Caco-2 (cell line): Measurements from ENCODE around the gene SERPING1. TPM values are rescaled to one million over a fixed set of nuclear protein-coding genes. Genes with fewer than 3 reads are reported as not detected.

Experiments used
- BruUV-seq: library from RNA; stranded (reverse); fragments of 400-500 nt; replicated peaks from 2 replicates; lab custom pipeline; 2021; lab: Mats Ljungman, UMichigan
- CTCF ChIA-PET: fragments of 300-600 bp; sonication (Branson Sonifier 250); formaldehyde crosslinking; loops from one replicate; lab custom pipeline; 2022; ENCODE audit warnings: antibody characterized with exemption; lab: Charles Lee
- POLR2A ChIA-PET: fragments of 300-600 bp; sonication (Branson Sonifier 250); formaldehyde crosslinking; loops from one replicate; lab custom pipeline; 2022; ENCODE audit warnings: antibody characterized with exemption; lab: Charles Lee
- DNase-seq, 2 experiments: peaks; one replicate each; pipeline versions ENCODE4 v3.0.0 to v3.0.0-alpha.2; 2020 to 2022
- H3K27me3 ChIP-seq: replicated peaks from 2 replicates; pipeline ENCODE4 v1.6.0; 2011; ENCODE audit warnings: low read length; ENCODE audit not compliant: control insufficient read depth, insufficient read depth
- H3K36me3 ChIP-seq: 2 replicates; pipeline ENCODE4 v1.5.1; 2011; ENCODE audit warnings: low read length; ENCODE audit not compliant: control insufficient read depth, insufficient read depth
- H3K4me1 ChIP-seq: fragments of 250-450 bp; sonication (Bioruptor Pico); 2 replicates; pipeline ENCODE4 v1.5.1; 2020; ENCODE audit warnings: mild to moderate bottlenecking
- H3K4me3 ChIP-seq: 2 replicates; pipeline ENCODE4 v1.5.1; 2011; ENCODE audit warnings: low read depth, mild to moderate bottlenecking, control low read depth, low read length
- H3K9me3 ChIP-seq: fragments of 250-450 bp; sonication (Bioruptor Pico); 2 replicates; pipeline ENCODE4 v1.5.1; 2020; ENCODE audit warnings: mild to moderate bottlenecking, moderate library complexity
- H3K27ac Mint-ChIP-seq: one replicate; pipeline ENCODE4 v1.8.0; 2022; ENCODE audit warnings: mixed read lengths; ENCODE audit not compliant: unreplicated experiment
- H3K27me3 Mint-ChIP-seq: one replicate; pipeline ENCODE4 v1.8.0; 2022; ENCODE audit warnings: mixed read lengths; ENCODE audit not compliant: insufficient read depth, unreplicated experiment
- H3K36me3 Mint-ChIP-seq: one replicate; pipeline ENCODE4 v1.8.0; 2022; ENCODE audit warnings: mild to moderate bottlenecking, mixed read lengths; ENCODE audit not compliant: insufficient read depth, unreplicated experiment
- H3K4me1 Mint-ChIP-seq: one replicate; pipeline ENCODE4 v1.8.0; 2022; ENCODE audit warnings: low read depth, mixed read lengths; ENCODE audit not compliant: unreplicated experiment
- H3K4me3 Mint-ChIP-seq: one replicate; pipeline ENCODE4 v1.8.0; 2022; ENCODE audit warnings: mild to moderate bottlenecking, moderate library complexity, mixed read lengths; ENCODE audit not compliant: unreplicated experiment
- H3K9me3 Mint-ChIP-seq: one replicate; pipeline ENCODE4 v1.8.0; 2022; ENCODE audit warnings: mixed read lengths; ENCODE audit not compliant: unreplicated experiment
- intact Hi-C: fragments of 100-400 bp; cut with micrococcal nuclease; formaldehyde crosslinking; loops from one replicate; pipeline ENCODE4 v1.10.0; 2022; ENCODE audit not compliant: unreplicated experiment
- total RNA-seq: library from RNA; stranded (reverse); gene quantifications from 2 replicates; pipeline ENCODE4 v1.2.3, GENCODE V29; 2022
- TF ChIP-seq, protein P1 (sequence below), 2 experiments: fragments of 200-600 bp in 1 of 2; IDR thresholded peaks; 1 replicate in 1 of 2; 2 replicates in 1 of 2; pipeline versions ENCODE4 v1.5.1 to v1.8.0; 2011 to 2022; ENCODE audit warnings: antibody characterized with exemption in 1 of 2, control low read depth in 1 of 2, inconsistent platforms in 1 of 2, low read depth in 1 of 2, low read length in 1 of 2, mild to moderate bottlenecking in 1 of 2, moderate library complexity in 1 of 2; ENCODE audit not compliant: insufficient read depth in 1 of 2, severe bottlenecking in 1 of 2, unreplicated experiment in 1 of 2

Gene SERPING1
- total RNA-seq, 1 experiment from 2014 or later, result 3.8 TPM

DNA sequence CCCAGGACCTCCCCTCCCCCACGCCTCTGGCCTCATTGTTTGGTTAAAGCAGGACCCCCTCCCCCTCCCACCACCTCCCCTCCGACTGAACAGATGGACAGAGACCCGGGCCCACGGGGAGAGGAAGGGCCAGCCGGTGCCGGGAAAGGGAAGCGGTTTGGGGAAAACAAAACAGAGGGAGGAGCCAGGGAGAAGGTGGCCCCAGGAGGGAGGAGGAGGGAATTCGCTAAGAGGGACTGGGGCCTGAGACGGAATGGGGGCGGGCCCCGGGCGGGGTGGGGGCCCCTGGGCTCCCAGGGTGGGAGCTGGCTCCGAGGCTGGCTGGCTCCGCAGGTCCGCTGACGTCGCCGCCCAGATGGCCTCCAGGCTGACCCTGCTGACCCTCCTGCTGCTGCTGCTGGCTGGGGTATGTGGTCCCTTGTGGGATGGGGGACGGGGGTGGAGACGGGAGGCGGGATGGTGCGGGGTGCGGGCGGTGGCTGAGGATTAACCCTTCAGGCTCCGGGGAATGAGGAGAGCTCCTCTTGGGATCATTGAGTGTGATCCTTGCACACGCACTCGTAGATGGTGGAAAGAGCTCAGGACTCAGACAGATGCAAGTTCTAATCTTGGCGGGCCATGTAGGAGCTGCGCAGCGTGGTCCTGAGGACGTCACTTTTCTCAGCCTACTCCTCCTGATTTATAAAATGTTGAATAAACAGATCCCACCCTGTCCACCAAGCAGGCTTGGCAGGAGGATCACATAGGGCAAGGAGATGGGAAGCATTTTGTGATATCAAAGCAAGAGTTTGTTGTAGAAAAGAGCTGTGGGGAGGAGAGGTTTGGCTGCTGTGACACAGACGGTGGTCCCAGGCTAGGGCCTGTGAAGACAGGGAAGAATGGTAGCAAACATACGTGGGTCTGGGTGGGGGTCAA lies 688 bp downstream of the SERPING1 start:
- Mint-ChIP-seq H3K36me3 (no peaks in the 10 kb centered on the region), H3K9me3 (no peaks in the 10 kb centered on the region), H3K4me1 (peaks cover 13% of the 10 kb centered on the region), H3K27me3 (no peaks in the 10 kb centered on the region), H3K4me3 (peak overlapping the region; percentile 65), H3K27ac (no peak overlapping the region)
- no TSS peak for BruUV-seq
- no peaks in the 10 kb centered on the region for H3K27me3 ChIP-seq
- H3K4me1 ChIP-seq, result peaks cover 12% of the 10 kb centered on the region
- peak overlapping the region; percentile 21 for H3K4me3 ChIP-seq
- CTCF ChIA-PET, result interaction anchor here (0.7 kb wide), 1 partner anchor 245 kb away, joined by 4 read pairs; no protein-coding TSS in a partner anchor
- DNase-seq, result peak; percentile 61 to 78
- intact Hi-C loops, result no loop called here
- H3K36me3 ChIP-seq, result no peaks in the 10 kb centered on the region
- POLR2A ChIA-PET, result interaction anchor here (0.6 kb wide), 1 partner anchor 136 kb away, joined by 18 read pairs; no protein-coding TSS in a partner anchor
- TF ChIP-seq, protein P1, sequence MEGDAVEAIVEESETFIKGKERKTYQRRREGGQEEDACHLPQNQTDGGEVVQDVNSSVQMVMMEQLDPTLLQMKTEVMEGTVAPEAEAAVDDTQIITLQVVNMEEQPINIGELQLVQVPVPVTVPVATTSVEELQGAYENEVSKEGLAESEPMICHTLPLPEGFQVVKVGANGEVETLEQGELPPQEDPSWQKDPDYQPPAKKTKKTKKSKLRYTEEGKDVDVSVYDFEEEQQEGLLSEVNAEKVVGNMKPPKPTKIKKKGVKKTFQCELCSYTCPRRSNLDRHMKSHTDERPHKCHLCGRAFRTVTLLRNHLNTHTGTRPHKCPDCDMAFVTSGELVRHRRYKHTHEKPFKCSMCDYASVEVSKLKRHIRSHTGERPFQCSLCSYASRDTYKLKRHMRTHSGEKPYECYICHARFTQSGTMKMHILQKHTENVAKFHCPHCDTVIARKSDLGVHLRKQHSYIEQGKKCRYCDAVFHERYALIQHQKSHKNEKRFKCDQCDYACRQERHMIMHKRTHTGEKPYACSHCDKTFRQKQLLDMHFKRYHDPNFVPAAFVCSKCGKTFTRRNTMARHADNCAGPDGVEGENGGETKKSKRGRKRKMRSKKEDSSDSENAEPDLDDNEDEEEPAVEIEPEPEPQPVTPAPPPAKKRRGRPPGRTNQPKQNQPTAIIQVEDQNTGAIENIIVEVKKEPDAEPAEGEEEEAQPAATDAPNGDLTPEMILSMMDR (IDR thresholded peaks at IDR 0.05; ENCODE audit: insufficient read depth in 1 of 2, low read depth in 1 of 2, low read length in 1 of 2, severe bottlenecking in 1 of 2, unreplicated experiment in 1 of 2), result no peak
- H3K9me3 ChIP-seq, result no peaks in the 10 kb centered on the region

- Histone ChIP-seq H3K9me3 (no peaks in the 10 kb centered on the region), H3K27me3 (no peaks in the 10 kb centered on the region), H3K4me3 (no peak overlapping the region), H3K4me1 (peaks cover 12% of the 10 kb centered on the region), H3K36me3 (no peaks in the 10 kb centered on the region)
- no peaks in the 10 kb centered on the region for H3K27me3 Mint-ChIP-seq
- intact Hi-C loops, result no loop called here
- POLR2A ChIA-PET, result interaction anchor here (0.6 kb wide), 1 partner anchor 135 kb away, joined by 18 read pairs; no protein-coding TSS in a partner anchor
- no peaks in the 10 kb centered on the region for H3K9me3 Mint-ChIP-seq
- no peak overlapping the region for H3K27ac Mint-ChIP-seq
- no peak overlapping the region for H3K4me3 Mint-ChIP-seq
- CTCF ChIA-PET, result no interaction called here
- DNase-seq, result no peak
- no TSS peak for BruUV-seq
- H3K36me3 Mint-ChIP-seq, result no peaks in the 10 kb centered on the region
- TF ChIP-seq, protein P1 (IDR thresholded peaks at IDR 0.05; ENCODE audit: insufficient read depth in 1 of 2, low read depth in 1 of 2, low read length in 1 of 2, severe bottlenecking in 1 of 2, unreplicated experiment in 1 of 2), result no peak
- H3K4me1 Mint-ChIP-seq, result peaks cover 13% of the 10 kb centered on the region
Measured at GRCh38 chr11:57598831-57599155, 1.3 kb downstream of the SERPING1 start.

- Mint-ChIP-seq H3K27ac (no peak overlapping the region), H3K4me3 (no peak overlapping the region), H3K27me3 (no peaks in the 10 kb centered on the region), H3K4me1 (peaks cover 13% of the 10 kb centered on the region), H3K9me3 (no peaks in the 10 kb centered on the region), H3K36me3 (no peaks in the 10 kb centered on the region)
- no peak overlapping the region for H3K4me3 ChIP-seq
- no TSS peak for BruUV-seq
- ChIA-PET POLR2A (no interaction called here), CTCF (no interaction called here)
- TF ChIP-seq, protein P1 (IDR thresholded peaks at IDR 0.05; ENCODE audit: insufficient read depth in 1 of 2, low read depth in 1 of 2, low read length in 1 of 2, severe bottlenecking in 1 of 2, unreplicated experiment in 1 of 2), result no peak
- intact Hi-C loops, result no loop called here
- H3K4me1 ChIP-seq, result peaks cover 12% of the 10 kb centered on the region
- no peaks in the 10 kb centered on the region for H3K36me3 ChIP-seq
- H3K27me3 ChIP-seq, result no peaks in the 10 kb centered on the region
- no peak for DNase-seq
- H3K9me3 ChIP-seq, result no peaks in the 10 kb centered on the region
Measured at GRCh38 chr11:57599381-57599780, 1.9 kb downstream of the SERPING1 start.
